Measurements from ENCODE around the gene GPSM1.

The GPSM1 gene

DNA sequence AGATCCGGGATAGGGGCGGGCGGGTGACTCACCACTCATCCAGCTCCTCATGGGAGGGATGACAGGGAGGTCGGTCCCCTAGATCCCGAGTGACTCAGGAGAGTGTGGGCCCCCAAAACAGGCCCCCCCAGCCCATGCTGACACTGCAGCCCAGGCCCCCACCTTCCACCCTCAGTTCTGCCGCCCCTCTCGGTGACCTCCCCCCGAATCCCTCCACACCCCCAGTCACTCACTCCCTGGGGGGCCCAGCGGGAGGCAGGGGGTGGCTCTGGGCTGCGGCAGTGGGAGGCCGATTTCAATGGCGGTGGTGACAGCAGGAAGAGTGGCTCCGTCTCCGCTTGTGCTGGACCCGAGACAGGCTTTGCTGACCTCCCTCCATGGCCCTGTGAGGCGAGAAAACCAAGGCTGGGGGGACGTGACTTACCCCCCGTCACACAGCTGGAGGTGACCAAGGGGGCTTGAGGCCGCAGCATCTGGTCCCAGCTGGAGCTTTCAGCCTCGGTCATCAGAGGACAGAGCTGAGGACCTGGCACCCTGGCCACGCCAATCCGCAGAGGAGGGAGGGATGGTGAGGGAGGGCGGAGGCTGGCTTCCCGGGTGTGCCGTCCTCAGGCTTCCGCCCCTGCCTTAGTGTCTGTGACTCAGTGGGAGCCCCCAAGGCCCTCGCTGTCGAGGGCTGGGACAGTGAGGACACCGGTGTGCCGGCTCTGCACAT, 9.0 kb downstream of the GPSM1 start:
- TF ChIP-seq, protein P1, sequence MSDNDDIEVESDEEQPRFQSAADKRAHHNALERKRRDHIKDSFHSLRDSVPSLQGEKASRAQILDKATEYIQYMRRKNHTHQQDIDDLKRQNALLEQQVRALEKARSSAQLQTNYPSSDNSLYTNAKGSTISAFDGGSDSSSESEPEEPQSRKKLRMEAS (IDR thresholded peaks at IDR 0.05) = no peak
- TF ChIP-seq EGR1 (IDR thresholded peaks at IDR 0.05) (no peak), CREB1 (IDR thresholded peaks at IDR 0.05; ENCODE audit: low read depth) (no peak), EP300 (IDR thresholded peaks at IDR 0.05; ENCODE audit: borderline replicate concordance) (no peak), USF1 (IDR thresholded peaks at IDR 0.05) (no peak), TCF12 (IDR thresholded peaks at IDR 0.05; ENCODE audit: low read depth) (no peak), TAF1 (IDR thresholded peaks at IDR 0.05; ENCODE audit: low read depth) (no peak), FOXM1 (IDR thresholded peaks at IDR 0.05; ENCODE audit: borderline replicate concordance, low read depth) (no peak), NFIC (IDR thresholded peaks at IDR 0.05) (no peak), RAD21 (IDR thresholded peaks at IDR 0.05; ENCODE audit: low read depth) (no peak), YY1 (IDR thresholded peaks at IDR 0.05; ENCODE audit: low read depth) (no peak), ZBTB7A (IDR thresholded peaks at IDR 0.05; ENCODE audit: low read depth) (no peak), TEAD4 (IDR thresholded peaks at IDR 0.05) (no peak), CEBPB (IDR thresholded peaks at IDR 0.05) (no peak)
- TF ChIP-seq, protein P2, sequence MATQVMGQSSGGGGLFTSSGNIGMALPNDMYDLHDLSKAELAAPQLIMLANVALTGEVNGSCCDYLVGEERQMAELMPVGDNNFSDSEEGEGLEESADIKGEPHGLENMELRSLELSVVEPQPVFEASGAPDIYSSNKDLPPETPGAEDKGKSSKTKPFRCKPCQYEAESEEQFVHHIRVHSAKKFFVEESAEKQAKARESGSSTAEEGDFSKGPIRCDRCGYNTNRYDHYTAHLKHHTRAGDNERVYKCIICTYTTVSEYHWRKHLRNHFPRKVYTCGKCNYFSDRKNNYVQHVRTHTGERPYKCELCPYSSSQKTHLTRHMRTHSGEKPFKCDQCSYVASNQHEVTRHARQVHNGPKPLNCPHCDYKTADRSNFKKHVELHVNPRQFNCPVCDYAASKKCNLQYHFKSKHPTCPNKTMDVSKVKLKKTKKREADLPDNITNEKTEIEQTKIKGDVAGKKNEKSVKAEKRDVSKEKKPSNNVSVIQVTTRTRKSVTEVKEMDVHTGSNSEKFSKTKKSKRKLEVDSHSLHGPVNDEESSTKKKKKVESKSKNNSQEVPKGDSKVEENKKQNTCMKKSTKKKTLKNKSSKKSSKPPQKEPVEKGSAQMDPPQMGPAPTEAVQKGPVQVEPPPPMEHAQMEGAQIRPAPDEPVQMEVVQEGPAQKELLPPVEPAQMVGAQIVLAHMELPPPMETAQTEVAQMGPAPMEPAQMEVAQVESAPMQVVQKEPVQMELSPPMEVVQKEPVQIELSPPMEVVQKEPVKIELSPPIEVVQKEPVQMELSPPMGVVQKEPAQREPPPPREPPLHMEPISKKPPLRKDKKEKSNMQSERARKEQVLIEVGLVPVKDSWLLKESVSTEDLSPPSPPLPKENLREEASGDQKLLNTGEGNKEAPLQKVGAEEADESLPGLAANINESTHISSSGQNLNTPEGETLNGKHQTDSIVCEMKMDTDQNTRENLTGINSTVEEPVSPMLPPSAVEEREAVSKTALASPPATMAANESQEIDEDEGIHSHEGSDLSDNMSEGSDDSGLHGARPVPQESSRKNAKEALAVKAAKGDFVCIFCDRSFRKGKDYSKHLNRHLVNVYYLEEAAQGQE (IDR thresholded peaks at IDR 0.05; ENCODE audit: low read depth) = no peak

GRCh38 chr9:136336881-136337280, 9.5 kb downstream of the GPSM1 start:
- no peak for TF ChIP-seq FOXM1 (IDR thresholded peaks at IDR 0.05; ENCODE audit: borderline replicate concordance, low read depth)
- TF ChIP-seq TCF12 (IDR thresholded peaks at IDR 0.05; ENCODE audit: low read depth) = no peak
- no peak for TF ChIP-seq EP300 (IDR thresholded peaks at IDR 0.05; ENCODE audit: borderline replicate concordance)
- TF ChIP-seq CREB1 (IDR thresholded peaks at IDR 0.05; ENCODE audit: low read depth) = no peak
- no peak for TF ChIP-seq TEAD4 (IDR thresholded peaks at IDR 0.05)
- TF ChIP-seq, protein P2 (IDR thresholded peaks at IDR 0.05; ENCODE audit: low read depth) = no peak
- no peak for TF ChIP-seq RAD21 (IDR thresholded peaks at IDR 0.05; ENCODE audit: low read depth)
- TF ChIP-seq EGR1 (IDR thresholded peaks at IDR 0.05) = no peak
- TF ChIP-seq YY1 (IDR thresholded peaks at IDR 0.05; ENCODE audit: low read depth) = no peak
- TF ChIP-seq, protein P1 (IDR thresholded peaks at IDR 0.05) = no peak
- TF ChIP-seq TAF1 (IDR thresholded peaks at IDR 0.05; ENCODE audit: low read depth) = no peak
- no peak for TF ChIP-seq CEBPB (IDR thresholded peaks at IDR 0.05)
- no peak for TF ChIP-seq ZBTB7A (IDR thresholded peaks at IDR 0.05; ENCODE audit: low read depth)
- TF ChIP-seq USF1 (IDR thresholded peaks at IDR 0.05) = no peak
- no peak for TF ChIP-seq NFIC (IDR thresholded peaks at IDR 0.05)

DNA sequence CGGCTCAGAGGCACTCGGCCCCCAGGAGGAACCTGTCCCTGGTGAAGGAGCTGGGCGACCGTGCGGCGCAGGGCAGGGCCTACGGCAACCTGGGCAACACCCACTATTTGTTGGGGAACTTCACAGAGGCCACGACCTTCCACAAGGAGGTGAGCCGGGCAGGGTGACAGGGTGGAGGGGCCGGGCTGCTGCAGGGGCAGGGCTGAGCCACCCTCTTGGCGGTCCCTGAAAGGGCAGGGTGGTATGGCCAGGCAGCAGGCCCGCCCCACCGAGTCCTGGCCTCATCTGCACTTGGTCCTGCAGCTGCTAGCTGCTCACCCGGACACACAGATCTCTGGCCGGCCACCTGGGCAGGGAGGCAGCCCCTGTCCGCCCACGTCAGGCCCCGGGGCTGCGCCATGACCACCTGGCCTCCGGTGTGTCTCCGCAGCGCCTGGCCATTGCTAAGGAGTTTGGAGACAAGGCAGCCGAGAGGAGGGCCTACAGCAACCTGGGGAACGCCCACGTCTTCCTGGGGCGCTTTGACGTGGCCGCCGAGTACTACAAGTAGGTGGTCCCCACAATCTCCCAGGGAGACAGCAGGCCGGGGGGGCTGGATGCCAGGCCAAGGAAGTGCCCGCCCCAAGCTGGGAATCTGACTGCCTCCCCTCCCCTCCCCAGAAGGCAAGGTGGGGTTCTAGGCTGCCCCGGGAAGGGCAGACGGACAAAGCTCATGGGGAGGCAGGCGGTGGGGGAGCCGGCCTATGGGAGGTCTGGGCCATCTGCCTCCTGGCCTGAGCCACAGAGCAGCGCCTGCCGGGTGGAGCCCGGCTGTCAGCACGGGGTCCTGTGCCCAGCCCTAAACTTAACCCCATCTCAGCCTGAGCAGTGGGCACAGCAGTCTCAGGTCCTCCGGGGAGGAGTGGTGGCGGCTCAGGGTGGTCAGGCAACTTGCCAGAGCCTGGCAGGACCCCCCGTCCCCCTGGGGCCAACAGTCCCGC, 10.4 kb downstream of the GPSM1 start:
- no peak for TF ChIP-seq NFIC (IDR thresholded peaks at IDR 0.05)
- TF ChIP-seq TEAD4 (IDR thresholded peaks at IDR 0.05) = no peak
- no peak for TF ChIP-seq FOXM1 (IDR thresholded peaks at IDR 0.05; ENCODE audit: borderline replicate concordance, low read depth)
- TF ChIP-seq CREB1 (IDR thresholded peaks at IDR 0.05; ENCODE audit: low read depth) = no peak
- no peak for TF ChIP-seq EGR1 (IDR thresholded peaks at IDR 0.05)
- no peak for TF ChIP-seq USF1 (IDR thresholded peaks at IDR 0.05)
- TF ChIP-seq, protein P1 (IDR thresholded peaks at IDR 0.05) = no peak
- no peak for TF ChIP-seq ZBTB7A (IDR thresholded peaks at IDR 0.05; ENCODE audit: low read depth)
- no peak for TF ChIP-seq TAF1 (IDR thresholded peaks at IDR 0.05; ENCODE audit: low read depth)
- no peak for TF ChIP-seq YY1 (IDR thresholded peaks at IDR 0.05; ENCODE audit: low read depth)
- TF ChIP-seq EP300 (IDR thresholded peaks at IDR 0.05; ENCODE audit: borderline replicate concordance) = no peak
- TF ChIP-seq CEBPB (IDR thresholded peaks at IDR 0.05) = no peak
- TF ChIP-seq, protein P2 (IDR thresholded peaks at IDR 0.05; ENCODE audit: low read depth) = no peak
- TF ChIP-seq TCF12 (IDR thresholded peaks at IDR 0.05; ENCODE audit: low read depth) = no peak
- TF ChIP-seq RAD21 (IDR thresholded peaks at IDR 0.05; ENCODE audit: low read depth) = no peak
